Measurements from ENCODE around the gene CD83. TPM values are rescaled to one million over a fixed set of nuclear protein-coding genes. Genes with fewer than 3 reads are reported as not detected.
A peak's percentile ranks its signal among the peaks of the same experiment; 100 is the strongest.

CD83 gene
- total and polyA plus RNA-seq, 2 donors (not counting 1 experiment from before 2014, with no cell fraction given) = 320 to 332 TPM

- H3K4me1 Mint-ChIP-seq = peaks cover 52% of the 10 kb centered on the region
- POLR2A ChIA-PET = interaction anchor here (0.5 kb wide), 1 partner anchor 50 kb away, joined by 3 read pairs; no protein-coding TSS in a partner anchor
- H3K27me3 Mint-ChIP-seq = no peaks in the 10 kb centered on the region
Measured at GRCh38 chr6:14147891-14148290, 30.3 kb downstream of the CD83 start.

GRCh38 chr6:14148471-14148870 lies 30.9 kb downstream of the CD83 start:
- Mint-ChIP-seq H3K4me3 (peak overlapping the region; percentile 46), H3K4me1 (peaks cover 47% of the 10 kb centered on the region), H3K27me3 (no peaks in the 10 kb centered on the region), H3K9me3 (ENCODE audit: insufficient read depth) (no peaks in the 10 kb centered on the region), H3K27ac (no peak overlapping the region)
- H3K27me3 ChIP-seq (replicated peaks in 1 of 4; ENCODE audit: control extremely low read depth in 1 of 4, control insufficient read depth in 3 of 4, insufficient read depth in 4 of 4, low read length in 3 of 4) = no peaks in the 10 kb centered on the region
- peak overlapping the region; percentile 46 for H3K4me2 ChIP-seq (replicated peaks; ENCODE audit: low read depth, low read length, poor library complexity, severe bottlenecking)
- TF ChIP-seq, protein P1, sequence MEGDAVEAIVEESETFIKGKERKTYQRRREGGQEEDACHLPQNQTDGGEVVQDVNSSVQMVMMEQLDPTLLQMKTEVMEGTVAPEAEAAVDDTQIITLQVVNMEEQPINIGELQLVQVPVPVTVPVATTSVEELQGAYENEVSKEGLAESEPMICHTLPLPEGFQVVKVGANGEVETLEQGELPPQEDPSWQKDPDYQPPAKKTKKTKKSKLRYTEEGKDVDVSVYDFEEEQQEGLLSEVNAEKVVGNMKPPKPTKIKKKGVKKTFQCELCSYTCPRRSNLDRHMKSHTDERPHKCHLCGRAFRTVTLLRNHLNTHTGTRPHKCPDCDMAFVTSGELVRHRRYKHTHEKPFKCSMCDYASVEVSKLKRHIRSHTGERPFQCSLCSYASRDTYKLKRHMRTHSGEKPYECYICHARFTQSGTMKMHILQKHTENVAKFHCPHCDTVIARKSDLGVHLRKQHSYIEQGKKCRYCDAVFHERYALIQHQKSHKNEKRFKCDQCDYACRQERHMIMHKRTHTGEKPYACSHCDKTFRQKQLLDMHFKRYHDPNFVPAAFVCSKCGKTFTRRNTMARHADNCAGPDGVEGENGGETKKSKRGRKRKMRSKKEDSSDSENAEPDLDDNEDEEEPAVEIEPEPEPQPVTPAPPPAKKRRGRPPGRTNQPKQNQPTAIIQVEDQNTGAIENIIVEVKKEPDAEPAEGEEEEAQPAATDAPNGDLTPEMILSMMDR (IDR thresholded peaks at IDR 0.05) = no peak
- no peak for TF ChIP-seq EZH2 (IDR thresholded peaks at IDR 0.05; ENCODE audit: borderline replicate concordance, insufficient read depth, low read depth, low read length, poor library complexity, severe bottlenecking)
- H4K20me1 ChIP-seq (ENCODE audit: control insufficient read depth, insufficient read depth, low read length, poor library complexity, severe bottlenecking) = peaks cover 7% of the 10 kb centered on the region
- H3K9me3 ChIP-seq (ENCODE audit: control extremely low read depth in 1 of 3, control insufficient read depth in 2 of 3, insufficient read depth in 1 of 3, low read length in 2 of 3) = no peaks in the 10 kb centered on the region
- ChIA-PET POLR2A (no interaction called here), CTCF (interaction anchor here (0.9 to 4.1 kb wide), 7 partner anchors 9 to 240 kb away, joined by 3 to 23 read pairs (median 7); no protein-coding TSS in a partner anchor)
- ATAC-seq (ENCODE audit: low read depth) (no peak), DNase-seq (peak; percentile 36)
- intact Hi-C loops (cut with micrococcal nuclease) = no loop called here
- H3K4me1 ChIP-seq (ENCODE audit: control insufficient read depth in 2 of 2, insufficient read depth in 2 of 2, low read length in 2 of 2) = peaks cover 17 to 18% of the 10 kb centered on the region in 2 donors
- no peak overlapping the region for H3K4me3 ChIP-seq (ENCODE audit: control extremely low read depth in 1 of 5, extremely low read depth in 1 of 5, insufficient read depth in 1 of 5, low read depth in 2 of 5, low read length in 4 of 5)
- no peak overlapping the region for H3K9ac ChIP-seq (ENCODE audit: low read length)
- WGBS (ENCODE audit: insufficient coverage) = 100% methylated on average over 5 of the region's 5 CpGs
- H3K36me3 ChIP-seq (replicated peaks in 1 of 2; ENCODE audit: control extremely low read depth in 1 of 2, control insufficient read depth in 1 of 2, extremely low read depth in 1 of 2, insufficient read depth in 2 of 2, low read length in 1 of 2) = no peaks in the 10 kb centered on the region
- peaks cover 33% of the 10 kb centered on the region for H3K79me2 ChIP-seq (ENCODE audit: control insufficient read depth, insufficient read depth, low read length)
- H3K27ac ChIP-seq (ENCODE audit: low read length in 2 of 2) = no peak overlapping the region
- H2AFZ ChIP-seq (ENCODE audit: insufficient read depth, low read depth, low read length, poor library complexity, severe bottlenecking) = no peak overlapping the region

More at GRCh38 chr6:14147891-14148290, 30.3 kb downstream of the CD83 start:
- no peak overlapping the region for H3K27ac Mint-ChIP-seq
- WGBS (ENCODE audit: insufficient coverage) = 90% methylated on average over 2 of the region's 7 CpGs
- H3K9me3 Mint-ChIP-seq (ENCODE audit: insufficient read depth) = no peaks in the 10 kb centered on the region
- no peak overlapping the region for H3K9ac ChIP-seq (ENCODE audit: low read length)
- no peaks in the 10 kb centered on the region for H3K9me3 ChIP-seq (ENCODE audit: control extremely low read depth in 1 of 3, control insufficient read depth in 2 of 3, insufficient read depth in 1 of 3, low read length in 2 of 3)
- TF ChIP-seq EZH2 (IDR thresholded peaks at IDR 0.05; ENCODE audit: borderline replicate concordance, insufficient read depth, low read depth, low read length, poor library complexity, severe bottlenecking) = no peak
- TF ChIP-seq, protein P1 (IDR thresholded peaks at IDR 0.05) = no peak
- no peak overlapping the region for H3K4me3 ChIP-seq (ENCODE audit: control extremely low read depth in 1 of 5, extremely low read depth in 1 of 5, insufficient read depth in 1 of 5, low read depth in 2 of 5, low read length in 4 of 5)
- H3K36me3 ChIP-seq (replicated peaks in 1 of 2; ENCODE audit: control extremely low read depth in 1 of 2, control insufficient read depth in 1 of 2, extremely low read depth in 1 of 2, insufficient read depth in 2 of 2, low read length in 1 of 2) = no peaks in the 10 kb centered on the region
- peaks cover 34% of the 10 kb centered on the region for H3K79me2 ChIP-seq (ENCODE audit: control insufficient read depth, insufficient read depth, low read length)
- DNase-seq (peak; percentile 31), ATAC-seq (ENCODE audit: low read depth) (no peak)
- no peak overlapping the region for H3K4me3 Mint-ChIP-seq
- CTCF ChIA-PET = interaction anchor here (0.9 to 4.1 kb wide), 8 partner anchors 8 to 239 kb away, joined by 3 to 23 read pairs (median 6); no protein-coding TSS in a partner anchor
- H3K4me1 ChIP-seq (ENCODE audit: control insufficient read depth in 2 of 2, insufficient read depth in 2 of 2, low read length in 2 of 2) = peaks cover 17 to 18% of the 10 kb centered on the region in 2 donors
- no peak overlapping the region for H3K27ac ChIP-seq (ENCODE audit: low read length in 2 of 2)
- H3K27me3 ChIP-seq (replicated peaks in 1 of 4; ENCODE audit: control extremely low read depth in 1 of 4, control insufficient read depth in 3 of 4, insufficient read depth in 4 of 4, low read length in 3 of 4) = no peaks in the 10 kb centered on the region
- no peak overlapping the region for H2AFZ ChIP-seq (ENCODE audit: insufficient read depth, low read depth, low read length, poor library complexity, severe bottlenecking)
- intact Hi-C loops (cut with micrococcal nuclease) = no loop called here
- H4K20me1 ChIP-seq (ENCODE audit: control insufficient read depth, insufficient read depth, low read length, poor library complexity, severe bottlenecking) = peaks cover 7% of the 10 kb centered on the region
- H3K4me2 ChIP-seq (replicated peaks; ENCODE audit: low read depth, low read length, poor library complexity, severe bottlenecking) = no peak overlapping the region

Measured in B cell (primary cell).